ENCODE results near the gene C2orf74.

DNA sequence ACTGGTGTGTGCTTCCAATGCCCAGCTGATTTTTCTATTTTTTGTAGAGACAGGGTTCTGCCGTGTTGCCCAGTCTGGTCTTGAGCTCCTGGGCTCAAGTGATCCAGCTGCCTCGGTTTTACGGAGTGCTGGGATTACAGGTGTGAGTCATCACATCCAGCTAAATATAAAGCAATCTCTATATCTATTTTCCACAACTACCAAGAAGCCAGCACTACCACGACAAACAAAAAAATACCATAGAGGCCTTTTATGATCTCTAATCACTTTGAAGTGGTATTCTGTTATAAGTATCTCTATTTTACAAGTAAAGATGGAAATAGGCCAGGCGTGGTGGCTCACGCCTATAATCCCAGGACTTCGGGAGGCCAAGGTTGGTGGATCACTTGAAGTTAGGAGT is 34.7 kb downstream of the C2orf74 start:
- TF ChIP-seq, protein P1, sequence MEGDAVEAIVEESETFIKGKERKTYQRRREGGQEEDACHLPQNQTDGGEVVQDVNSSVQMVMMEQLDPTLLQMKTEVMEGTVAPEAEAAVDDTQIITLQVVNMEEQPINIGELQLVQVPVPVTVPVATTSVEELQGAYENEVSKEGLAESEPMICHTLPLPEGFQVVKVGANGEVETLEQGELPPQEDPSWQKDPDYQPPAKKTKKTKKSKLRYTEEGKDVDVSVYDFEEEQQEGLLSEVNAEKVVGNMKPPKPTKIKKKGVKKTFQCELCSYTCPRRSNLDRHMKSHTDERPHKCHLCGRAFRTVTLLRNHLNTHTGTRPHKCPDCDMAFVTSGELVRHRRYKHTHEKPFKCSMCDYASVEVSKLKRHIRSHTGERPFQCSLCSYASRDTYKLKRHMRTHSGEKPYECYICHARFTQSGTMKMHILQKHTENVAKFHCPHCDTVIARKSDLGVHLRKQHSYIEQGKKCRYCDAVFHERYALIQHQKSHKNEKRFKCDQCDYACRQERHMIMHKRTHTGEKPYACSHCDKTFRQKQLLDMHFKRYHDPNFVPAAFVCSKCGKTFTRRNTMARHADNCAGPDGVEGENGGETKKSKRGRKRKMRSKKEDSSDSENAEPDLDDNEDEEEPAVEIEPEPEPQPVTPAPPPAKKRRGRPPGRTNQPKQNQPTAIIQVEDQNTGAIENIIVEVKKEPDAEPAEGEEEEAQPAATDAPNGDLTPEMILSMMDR (IDR thresholded peaks at IDR 0.05) = no peak
- TF ChIP-seq POLR2AphosphoS5 (IDR thresholded peaks at IDR 0.05; ENCODE audit: low read depth, low read length) = no peak
- no peak for TF ChIP-seq SIN3A (IDR thresholded peaks at IDR 0.05; ENCODE audit: borderline replicate concordance, insufficient read depth, low read depth, low read length)
